Fibroblast of skin of right biceps (primary cell): ENCODE data around the gene SF3B5.
A peak's percentile ranks its signal among the peaks of the same experiment; 100 is the strongest.
"Not testable (repeated sequence)": the region's sequence is repeated elsewhere in the genome, so short reads cannot be mapped to it uniquely, and the experiment has no call there.

Source experiments
- DNase-seq: peaks from one replicate; pipeline ENCODE4 v3.0.0-alpha.2; 2013

Gene SF3B5

GRCh38 chr6:144095134-144096002 lies at the start of gene SF3B5:
TSS of gene SF3B5 (minus strand) at chr6:144095573. CDS start at chr6:144095497, 76 bp downstream.
- peak; percentile 100 for DNase-seq

- no peak for DNase-seq
Measured at GRCh38 chr6:144144996-144145395, 49.6 kb upstream of the SF3B5 start.

GRCh38 chr6:144143878-144144277 lies 48.5 kb upstream of the SF3B5 start:
- DNase-seq = no peak

GRCh38 chr6:144143106-144143505 lies 47.7 kb upstream of the SF3B5 start:
- DNase-seq = no peak

- DNase-seq = no peak
Measured at GRCh38 chr6:144141470-144141869, 46.1 kb upstream of the SF3B5 start.

- no peak for DNase-seq
Measured at GRCh38 chr6:144140867-144141266, 45.5 kb upstream of the SF3B5 start.

- no peak for DNase-seq
Measured at GRCh38 chr6:144139817-144140216, 44.4 kb upstream of the SF3B5 start.

- DNase-seq = no peak
Measured at GRCh38 chr6:144138542-144138941, 43.2 kb upstream of the SF3B5 start.

GRCh38 chr6:144134737-144135136 lies 39.4 kb upstream of the SF3B5 start:
- DNase-seq = peak; percentile 26

- DNase-seq = peak; percentile 86
Measured at GRCh38 chr6:144134176-144134575, 38.8 kb upstream of the SF3B5 start.

GRCh38 chr6:144133225-144133821 lies 38.0 kb upstream of the SF3B5 start:
- no peak for DNase-seq

GRCh38 chr6:144132167-144132690 lies 36.9 kb upstream of the SF3B5 start:
- not testable (repeated sequence) for DNase-seq

- peak; percentile 83 for DNase-seq
Measured at GRCh38 chr6:144131248-144131709, 35.9 kb upstream of the SF3B5 start.

- no peak for DNase-seq
Measured at GRCh38 chr6:144129469-144129868, 34.1 kb upstream of the SF3B5 start.

- no peak for DNase-seq
Measured at GRCh38 chr6:144127097-144127496, 31.7 kb upstream of the SF3B5 start.

- DNase-seq = no peak
Measured at GRCh38 chr6:144123836-144124235, 28.5 kb upstream of the SF3B5 start.

GRCh38 chr6:144123421-144123820 lies 28.0 kb upstream of the SF3B5 start:
- no peak for DNase-seq

- no peak for DNase-seq
Measured at GRCh38 chr6:144122861-144123260, 27.5 kb upstream of the SF3B5 start.

- DNase-seq = no peak
Measured at GRCh38 chr6:144119376-144119775, 24.0 kb upstream of the SF3B5 start.

- DNase-seq = no peak
Measured at GRCh38 chr6:144115219-144115618, 19.8 kb upstream of the SF3B5 start.

GRCh38 chr6:144113366-144113765 lies 18.0 kb upstream of the SF3B5 start:
- no peak for DNase-seq

- no peak for DNase-seq
Measured at GRCh38 chr6:144110210-144110609, 14.8 kb upstream of the SF3B5 start.

- DNase-seq = no peak
Measured at GRCh38 chr6:144106206-144106605, 10.8 kb upstream of the SF3B5 start.

GRCh38 chr6:144104898-144105487 lies 9.6 kb upstream of the SF3B5 start:
- peak; percentile 76 for DNase-seq
